ENCODE data around the gene P4HA2. TPM values are rescaled to one million over a fixed set of nuclear protein-coding genes. Genes with fewer than 3 reads are reported as not detected.

Gene P4HA2
- total RNA-seq, 1 donor from 2014 or later = 75.7 TPM

- intact Hi-C loops (cut with DNase I) = no loop called here
- no peak for ATAC-seq
- H3K4me1 ChIP-seq = peaks cover 19% of the 10 kb centered on the region
These were observed 42.1 kb upstream of the P4HA2 start for GRCh38 chr5:132269635-132270334.

GRCh38 chr5:132268769-132269551 is 41.3 kb upstream of the P4HA2 start:
- no peak for DNase-seq
- Histone ChIP-seq H3K4me1 (peaks cover 20% of the 10 kb centered on the region), H3K4me3 (no peak overlapping the region), H3K27me3 (ENCODE audit: low read depth) (no peaks in the 10 kb centered on the region), H3K36me3 (no peaks in the 10 kb centered on the region), H3K27ac (no peak overlapping the region), H3K9me3 (no peaks in the 10 kb centered on the region)
- ATAC-seq = no peak
- intact Hi-C loops (cut with DNase I) = no loop called here
- no peak for TF ChIP-seq CTCF (IDR thresholded peaks at IDR 0.05)

More at GRCh38 chr5:132269635-132270334, 42.1 kb upstream of the P4HA2 start:
- Histone ChIP-seq H3K9me3 (no peaks in the 10 kb centered on the region), H3K36me3 (no peaks in the 10 kb centered on the region), H3K27ac (no peak overlapping the region), H3K4me3 (no peak overlapping the region), H3K27me3 (ENCODE audit: low read depth) (no peaks in the 10 kb centered on the region)
- no peak for TF ChIP-seq CTCF (IDR thresholded peaks at IDR 0.05)
- DNase-seq = no peak

GRCh38 chr5:132267931-132268768 is 40.5 kb upstream of the P4HA2 start:
- DNase-seq (no peak), ATAC-seq (no peak)
- Histone ChIP-seq H3K27me3 (ENCODE audit: low read depth) (no peaks in the 10 kb centered on the region), H3K27ac (no peak overlapping the region), H3K4me3 (no peak overlapping the region), H3K9me3 (no peaks in the 10 kb centered on the region), H3K36me3 (no peaks in the 10 kb centered on the region), H3K4me1 (peaks cover 27% of the 10 kb centered on the region)
- intact Hi-C loops (cut with DNase I) = no loop called here
- TF ChIP-seq CTCF (IDR thresholded peaks at IDR 0.05) = no peak

GRCh38 chr5:132267166-132267739 is 39.6 kb upstream of the P4HA2 start:
- Histone ChIP-seq H3K4me1 (peaks cover 22% of the 10 kb centered on the region), H3K27me3 (ENCODE audit: low read depth) (no peaks in the 10 kb centered on the region), H3K4me3 (no peak overlapping the region), H3K27ac (no peak overlapping the region), H3K36me3 (no peaks in the 10 kb centered on the region), H3K9me3 (no peaks in the 10 kb centered on the region)
- ATAC-seq (no peak), DNase-seq (no peak)
- intact Hi-C loops (cut with DNase I) = no loop called here
- no peak for TF ChIP-seq CTCF (IDR thresholded peaks at IDR 0.05)

GRCh38 chr5:132266836-132267160 is 39.1 kb upstream of the P4HA2 start:
- no peak overlapping the region for H3K27ac ChIP-seq

More at GRCh38 chr5:132266836-132267160, 39.1 kb upstream of the P4HA2 start:
- intact Hi-C loops (cut with DNase I) = no loop called here
- ATAC-seq = no peak
- peaks cover 22% of the 10 kb centered on the region for H3K4me1 ChIP-seq
- no peaks in the 10 kb centered on the region for H3K36me3 ChIP-seq
- H3K27me3 ChIP-seq (ENCODE audit: low read depth) = no peaks in the 10 kb centered on the region
- no peak for DNase-seq
- no peaks in the 10 kb centered on the region for H3K9me3 ChIP-seq
- no peak for TF ChIP-seq CTCF (IDR thresholded peaks at IDR 0.05)
- no peak overlapping the region for H3K4me3 ChIP-seq

Measured in lower lobe of right lung (tissue), 2 donors.